GM23338 (cell line): ENCODE measurements around the gene MACROD1. TPM values are rescaled to one million over a fixed set of nuclear protein-coding genes. Genes with fewer than 3 reads are reported as not detected.

Source experiments
- ATAC-seq: fragments of 200-7000 bp; cut with Tn5 transposase; 3 replicates; pipeline ENCODE4 v1.9.1; 2020
- DNase-seq: peaks from one replicate; pipeline ENCODE4 v3.0.0-alpha.2; 2015; ENCODE audit warnings: low spot score
- H2AFZ ChIP-seq: fragments of 200-600 bp; sonication (generic); 2 replicates; pipeline ENCODE4 v1.8.0; 2016; ENCODE audit warnings: antibody characterized with exemption, mild to moderate bottlenecking, moderate library complexity
- H3F3A ChIP-seq: fragments of 200-600 bp; sonication (generic); replicated peaks from 2 replicates; pipeline ENCODE4 v1.8.0; 2017; ENCODE audit warnings: antibody characterized with exemption, mixed run types, low read depth
- H3K27ac ChIP-seq: fragments of 200-600 bp; sonication (generic); 2 replicates; pipeline ENCODE4 v1.6.1; 2016; ENCODE audit warnings: low read depth
- H3K27me3 ChIP-seq: fragments of 200-600 bp; sonication (generic); 2 replicates; pipeline ENCODE4 v1.8.0; 2016; ENCODE audit warnings: mild to moderate bottlenecking, mixed run types, moderate library complexity; ENCODE audit not compliant: insufficient read depth
- H3K36me3 ChIP-seq: fragments of 200-600 bp; sonication (generic); 2 replicates; pipeline ENCODE4 v1.8.0; 2016; ENCODE audit warnings: mild to moderate bottlenecking; ENCODE audit not compliant: insufficient read depth
- H3K4me1 ChIP-seq: fragments of 200-600 bp; sonication (generic); 2 replicates; pipeline ENCODE4 v1.8.0; 2016; ENCODE audit warnings: mild to moderate bottlenecking, moderate library complexity; ENCODE audit not compliant: insufficient read depth
- H3K4me2 ChIP-seq: fragments of 200-600 bp; sonication (generic); 2 replicates; pipeline ENCODE4 v1.7.1; 2017; ENCODE audit warnings: mixed run types
- H3K4me3 ChIP-seq: fragments of 200-600 bp; sonication (generic); 2 replicates; pipeline ENCODE4 v1.6.1; 2016; ENCODE audit warnings: mixed run types
- H3K79me2 ChIP-seq: fragments of 200-600 bp; sonication (generic); replicated peaks from 2 replicates; pipeline ENCODE4 v1.8.0; 2017; ENCODE audit warnings: mild to moderate bottlenecking; ENCODE audit not compliant: insufficient read depth
- H3K9me2 ChIP-seq: fragments of 200-600 bp; sonication (generic); 2 replicates; pipeline ENCODE4 v1.8.0; 2017; ENCODE audit not compliant: insufficient read depth
- H4K20me1 ChIP-seq: fragments of 200-600 bp; sonication (generic); replicated peaks from 2 replicates; pipeline ENCODE4 v1.8.0; 2017; ENCODE audit warnings: mild to moderate bottlenecking; ENCODE audit not compliant: insufficient read depth
- H3K27ac Mint-ChIP-seq: 2 replicates; pipeline ENCODE4 v1.8.0; 2020; ENCODE audit warnings: inconsistent platforms, mild to moderate bottlenecking, moderate library complexity, mixed read lengths
- H3K27me3 Mint-ChIP-seq: 3 replicates; pipeline ENCODE4 v1.8.0; 2022; ENCODE audit warnings: low read depth, mild to moderate bottlenecking, moderate library complexity, mixed read lengths, inconsistent platforms; ENCODE audit not compliant: insufficient read depth, poor library complexity
- H3K36me3 Mint-ChIP-seq: 3 replicates; pipeline ENCODE4 v1.8.0; 2021; ENCODE audit warnings: low read depth, mild to moderate bottlenecking, inconsistent platforms, moderate library complexity, mixed read lengths
- H3K4me1 Mint-ChIP-seq: 3 replicates; pipeline ENCODE4 v1.8.0; 2020; ENCODE audit warnings: mild to moderate bottlenecking, inconsistent platforms, mixed read lengths
- H3K4me3 Mint-ChIP-seq: 3 replicates; pipeline ENCODE4 v1.8.0; 2021; ENCODE audit warnings: moderate library complexity, mild to moderate bottlenecking, inconsistent platforms, mixed read lengths
- H3K9me3 Mint-ChIP-seq: 3 replicates; pipeline ENCODE4 v1.8.0; 2020; ENCODE audit warnings: moderate library complexity, mild to moderate bottlenecking, inconsistent platforms, mixed read lengths
- JUNB ChIP-seq: IDR thresholded peaks from one replicate; pipeline ENCODE4 v1.6.1; 2016; ENCODE audit warnings: antibody characterized with exemption; ENCODE audit not compliant: unreplicated experiment
- NANOG ChIP-seq: IDR thresholded peaks from 2 replicates; pipeline ENCODE4 v1.6.1; 2016; ENCODE audit warnings: antibody characterized with exemption, borderline replicate concordance
- ZNF331 ChIP-seq: fragments of 250-450 bp; sonication (Bioruptor Pico); IDR thresholded peaks from 2 replicates; pipeline ENCODE4 v1.5.0; 2020; ENCODE audit warnings: low read depth, mild to moderate bottlenecking, moderate library complexity
- polyA plus RNA-seq: library from polyadenylated mRNA; unstranded; fragments of >200 nt; fragmentation: Nextera tagmentation; extraction: Ambion mirVana; gene quantifications from 2 replicates; pipeline ENCODE4 v1.2.1, GENCODE V29; 2016
- total RNA-seq: library from RNA; depleted of rRNA; stranded (reverse); fragments of >200 nt; shearing (Covaris generic); gene quantifications from 2 replicates; pipeline ENCODE4 v1.2.3, GENCODE V29; 2014
- TF ChIP-seq, protein P1 (sequence below): IDR thresholded peaks from one replicate; pipeline ENCODE4 v1.6.1; 2018; ENCODE audit warnings: antibody characterized with exemption; ENCODE audit not compliant: unreplicated experiment
- TF ChIP-seq, protein P2 (sequence below), 2 experiments: fragments of 200-600 bp in 1 of 2; sonication (generic) in 1 of 2; conservative IDR thresholded peaks; 2 replicates each; pipeline versions ENCODE4 v1.5.1 to v1.6.1; 2016 to 2017; ENCODE audit warnings: antibody characterized with exemption in 2 of 2, low read depth in 2 of 2, mild to moderate bottlenecking in 2 of 2, moderate library complexity in 1 of 2
- TF ChIP-seq, protein P3 (sequence below): fragments of 250-450 bp; sonication (Bioruptor Pico); IDR thresholded peaks from 2 replicates; pipeline ENCODE4 v1.5.0; 2020; ENCODE audit warnings: mild to moderate bottlenecking, moderate library complexity

The MACROD1 gene
- total and polyA plus RNA-seq, 2 experiments from 2014 or later = 33.0 to 51.6 TPM

DNA sequence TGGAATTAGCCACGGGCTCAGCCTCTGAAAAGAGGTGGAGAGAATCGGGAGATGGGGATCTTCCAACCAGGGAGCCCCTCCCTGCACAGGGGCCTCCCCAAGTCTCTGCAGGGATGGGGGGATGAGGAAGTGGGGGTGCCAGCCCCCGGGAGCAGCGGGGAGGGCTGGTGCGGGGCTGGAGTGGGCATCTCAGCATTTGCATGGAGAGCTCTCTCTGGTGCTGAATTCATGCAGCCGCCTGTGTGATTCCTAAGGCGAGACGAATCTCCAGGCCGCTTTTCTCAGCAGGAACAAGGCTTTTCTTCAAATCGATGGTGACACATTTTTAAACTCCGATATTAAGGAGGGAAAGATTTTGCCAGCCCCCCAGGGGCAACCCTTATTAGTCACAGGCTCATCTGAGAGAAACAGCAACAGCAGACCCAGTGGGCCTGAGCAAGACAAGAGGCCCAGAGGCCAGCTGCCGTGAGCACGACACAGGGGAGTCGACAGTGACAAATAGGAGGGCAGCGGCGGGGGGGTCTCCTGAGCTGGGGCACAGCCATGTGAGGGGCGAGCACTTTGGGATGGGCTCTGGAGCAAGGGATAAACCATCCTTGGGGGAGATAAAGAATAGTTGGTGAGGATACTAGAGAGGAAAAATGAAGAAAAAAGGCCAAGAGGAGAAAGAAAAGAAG is 29.0 kb downstream of the MACROD1 start:
- Mint-ChIP-seq H3K36me3 (peaks cover 3% of the 10 kb centered on the region; the same call in 2 of the 3 replicates), H3K4me3 (no peak overlapping the region), H3K27ac (no peak overlapping the region), H3K4me1 (peaks cover 15% of the 10 kb centered on the region), H3K27me3 (peaks cover 42% of the 10 kb centered on the region), H3K9me3 (no peaks in the 10 kb centered on the region; the same call in 2 of the 3 replicates)
- TF ChIP-seq, protein P1, sequence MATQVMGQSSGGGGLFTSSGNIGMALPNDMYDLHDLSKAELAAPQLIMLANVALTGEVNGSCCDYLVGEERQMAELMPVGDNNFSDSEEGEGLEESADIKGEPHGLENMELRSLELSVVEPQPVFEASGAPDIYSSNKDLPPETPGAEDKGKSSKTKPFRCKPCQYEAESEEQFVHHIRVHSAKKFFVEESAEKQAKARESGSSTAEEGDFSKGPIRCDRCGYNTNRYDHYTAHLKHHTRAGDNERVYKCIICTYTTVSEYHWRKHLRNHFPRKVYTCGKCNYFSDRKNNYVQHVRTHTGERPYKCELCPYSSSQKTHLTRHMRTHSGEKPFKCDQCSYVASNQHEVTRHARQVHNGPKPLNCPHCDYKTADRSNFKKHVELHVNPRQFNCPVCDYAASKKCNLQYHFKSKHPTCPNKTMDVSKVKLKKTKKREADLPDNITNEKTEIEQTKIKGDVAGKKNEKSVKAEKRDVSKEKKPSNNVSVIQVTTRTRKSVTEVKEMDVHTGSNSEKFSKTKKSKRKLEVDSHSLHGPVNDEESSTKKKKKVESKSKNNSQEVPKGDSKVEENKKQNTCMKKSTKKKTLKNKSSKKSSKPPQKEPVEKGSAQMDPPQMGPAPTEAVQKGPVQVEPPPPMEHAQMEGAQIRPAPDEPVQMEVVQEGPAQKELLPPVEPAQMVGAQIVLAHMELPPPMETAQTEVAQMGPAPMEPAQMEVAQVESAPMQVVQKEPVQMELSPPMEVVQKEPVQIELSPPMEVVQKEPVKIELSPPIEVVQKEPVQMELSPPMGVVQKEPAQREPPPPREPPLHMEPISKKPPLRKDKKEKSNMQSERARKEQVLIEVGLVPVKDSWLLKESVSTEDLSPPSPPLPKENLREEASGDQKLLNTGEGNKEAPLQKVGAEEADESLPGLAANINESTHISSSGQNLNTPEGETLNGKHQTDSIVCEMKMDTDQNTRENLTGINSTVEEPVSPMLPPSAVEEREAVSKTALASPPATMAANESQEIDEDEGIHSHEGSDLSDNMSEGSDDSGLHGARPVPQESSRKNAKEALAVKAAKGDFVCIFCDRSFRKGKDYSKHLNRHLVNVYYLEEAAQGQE = peak; percentile 36
- no peak for TF ChIP-seq JUNB
- peaks cover 8% of the 10 kb centered on the region; the same call in 1 of the 2 replicates for H3K4me1 ChIP-seq
- DNase-seq (no peak), ATAC-seq (peak; percentile 19; the same call in 2 of the 3 replicates)
- no peak overlapping the region for H3K4me2 ChIP-seq
- H3K79me2 ChIP-seq = no peaks in the 10 kb centered on the region
- peaks cover 16% of the 10 kb centered on the region; the same call in 1 of the 2 replicates for H3K27me3 ChIP-seq
- H3K9me2 ChIP-seq = no peaks in the 10 kb centered on the region
- no peak overlapping the region for H3K4me3 ChIP-seq
- peaks cover 12% of the 10 kb centered on the region for H4K20me1 ChIP-seq
- H2AFZ ChIP-seq = no peak overlapping the region
- 0 out of 2 replicates have a peak, but pooled peaks cover 6% of the 10 kb centered on the region for H3F3A ChIP-seq
- H3K27ac ChIP-seq = no peak overlapping the region
- no peaks in the 10 kb centered on the region for H3K36me3 ChIP-seq

DNA sequence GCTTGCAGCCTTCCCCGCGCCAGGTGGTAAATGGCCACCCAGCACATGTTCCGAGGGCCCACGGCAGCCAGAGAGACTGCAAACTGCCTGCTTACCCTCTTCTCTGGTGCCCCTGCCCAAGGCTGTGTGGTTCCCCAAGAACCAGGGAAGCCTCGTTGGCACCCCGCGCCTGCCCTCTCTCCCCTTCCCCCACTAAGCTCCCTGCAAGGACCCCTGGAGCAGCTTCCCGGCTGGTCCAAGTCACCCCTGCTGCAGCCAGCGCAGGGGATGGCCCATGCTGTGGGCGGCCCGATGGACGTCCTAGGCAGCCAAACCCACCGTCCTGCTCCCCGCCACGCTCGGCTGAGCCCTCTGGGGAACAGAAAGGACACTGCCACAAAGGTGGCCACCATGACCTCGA is 30.2 kb downstream of the MACROD1 start:
- Mint-ChIP-seq H3K27ac (no peak overlapping the region), H3K9me3 (no peaks in the 10 kb centered on the region; the same call in 2 of the 3 replicates), H3K36me3 (peaks cover 3% of the 10 kb centered on the region; the same call in 2 of the 3 replicates), H3K27me3 (peaks cover 37% of the 10 kb centered on the region), H3K4me3 (no peak overlapping the region), H3K4me1 (peaks cover 25% of the 10 kb centered on the region)
- peaks cover 12% of the 10 kb centered on the region for H4K20me1 ChIP-seq
- H3K4me3 ChIP-seq = no peak overlapping the region
- H3F3A ChIP-seq = 0 out of 2 replicates have a peak, but pooled peaks cover 9% of the 10 kb centered on the region
- H3K9me2 ChIP-seq = no peaks in the 10 kb centered on the region
- no peak overlapping the region for H2AFZ ChIP-seq
- ATAC-seq (no peak), DNase-seq (no peak)
- no peaks in the 10 kb centered on the region for H3K79me2 ChIP-seq
- H3K4me2 ChIP-seq = no peak overlapping the region
- peaks cover 18% of the 10 kb centered on the region; the same call in 1 of the 2 replicates for H3K4me1 ChIP-seq
- H3K27me3 ChIP-seq = peaks cover 16% of the 10 kb centered on the region; the same call in 1 of the 2 replicates
- H3K27ac ChIP-seq = no peak overlapping the region
- H3K36me3 ChIP-seq = no peaks in the 10 kb centered on the region
- TF ChIP-seq ZNF331 (no peak), NANOG (no peak)
- TF ChIP-seq, protein P2, sequence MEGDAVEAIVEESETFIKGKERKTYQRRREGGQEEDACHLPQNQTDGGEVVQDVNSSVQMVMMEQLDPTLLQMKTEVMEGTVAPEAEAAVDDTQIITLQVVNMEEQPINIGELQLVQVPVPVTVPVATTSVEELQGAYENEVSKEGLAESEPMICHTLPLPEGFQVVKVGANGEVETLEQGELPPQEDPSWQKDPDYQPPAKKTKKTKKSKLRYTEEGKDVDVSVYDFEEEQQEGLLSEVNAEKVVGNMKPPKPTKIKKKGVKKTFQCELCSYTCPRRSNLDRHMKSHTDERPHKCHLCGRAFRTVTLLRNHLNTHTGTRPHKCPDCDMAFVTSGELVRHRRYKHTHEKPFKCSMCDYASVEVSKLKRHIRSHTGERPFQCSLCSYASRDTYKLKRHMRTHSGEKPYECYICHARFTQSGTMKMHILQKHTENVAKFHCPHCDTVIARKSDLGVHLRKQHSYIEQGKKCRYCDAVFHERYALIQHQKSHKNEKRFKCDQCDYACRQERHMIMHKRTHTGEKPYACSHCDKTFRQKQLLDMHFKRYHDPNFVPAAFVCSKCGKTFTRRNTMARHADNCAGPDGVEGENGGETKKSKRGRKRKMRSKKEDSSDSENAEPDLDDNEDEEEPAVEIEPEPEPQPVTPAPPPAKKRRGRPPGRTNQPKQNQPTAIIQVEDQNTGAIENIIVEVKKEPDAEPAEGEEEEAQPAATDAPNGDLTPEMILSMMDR (conservative IDR thresholded peaks at IDR 0.05; ENCODE audit: low read depth in 2 of 2) = no peak
- TF ChIP-seq, protein P3, sequence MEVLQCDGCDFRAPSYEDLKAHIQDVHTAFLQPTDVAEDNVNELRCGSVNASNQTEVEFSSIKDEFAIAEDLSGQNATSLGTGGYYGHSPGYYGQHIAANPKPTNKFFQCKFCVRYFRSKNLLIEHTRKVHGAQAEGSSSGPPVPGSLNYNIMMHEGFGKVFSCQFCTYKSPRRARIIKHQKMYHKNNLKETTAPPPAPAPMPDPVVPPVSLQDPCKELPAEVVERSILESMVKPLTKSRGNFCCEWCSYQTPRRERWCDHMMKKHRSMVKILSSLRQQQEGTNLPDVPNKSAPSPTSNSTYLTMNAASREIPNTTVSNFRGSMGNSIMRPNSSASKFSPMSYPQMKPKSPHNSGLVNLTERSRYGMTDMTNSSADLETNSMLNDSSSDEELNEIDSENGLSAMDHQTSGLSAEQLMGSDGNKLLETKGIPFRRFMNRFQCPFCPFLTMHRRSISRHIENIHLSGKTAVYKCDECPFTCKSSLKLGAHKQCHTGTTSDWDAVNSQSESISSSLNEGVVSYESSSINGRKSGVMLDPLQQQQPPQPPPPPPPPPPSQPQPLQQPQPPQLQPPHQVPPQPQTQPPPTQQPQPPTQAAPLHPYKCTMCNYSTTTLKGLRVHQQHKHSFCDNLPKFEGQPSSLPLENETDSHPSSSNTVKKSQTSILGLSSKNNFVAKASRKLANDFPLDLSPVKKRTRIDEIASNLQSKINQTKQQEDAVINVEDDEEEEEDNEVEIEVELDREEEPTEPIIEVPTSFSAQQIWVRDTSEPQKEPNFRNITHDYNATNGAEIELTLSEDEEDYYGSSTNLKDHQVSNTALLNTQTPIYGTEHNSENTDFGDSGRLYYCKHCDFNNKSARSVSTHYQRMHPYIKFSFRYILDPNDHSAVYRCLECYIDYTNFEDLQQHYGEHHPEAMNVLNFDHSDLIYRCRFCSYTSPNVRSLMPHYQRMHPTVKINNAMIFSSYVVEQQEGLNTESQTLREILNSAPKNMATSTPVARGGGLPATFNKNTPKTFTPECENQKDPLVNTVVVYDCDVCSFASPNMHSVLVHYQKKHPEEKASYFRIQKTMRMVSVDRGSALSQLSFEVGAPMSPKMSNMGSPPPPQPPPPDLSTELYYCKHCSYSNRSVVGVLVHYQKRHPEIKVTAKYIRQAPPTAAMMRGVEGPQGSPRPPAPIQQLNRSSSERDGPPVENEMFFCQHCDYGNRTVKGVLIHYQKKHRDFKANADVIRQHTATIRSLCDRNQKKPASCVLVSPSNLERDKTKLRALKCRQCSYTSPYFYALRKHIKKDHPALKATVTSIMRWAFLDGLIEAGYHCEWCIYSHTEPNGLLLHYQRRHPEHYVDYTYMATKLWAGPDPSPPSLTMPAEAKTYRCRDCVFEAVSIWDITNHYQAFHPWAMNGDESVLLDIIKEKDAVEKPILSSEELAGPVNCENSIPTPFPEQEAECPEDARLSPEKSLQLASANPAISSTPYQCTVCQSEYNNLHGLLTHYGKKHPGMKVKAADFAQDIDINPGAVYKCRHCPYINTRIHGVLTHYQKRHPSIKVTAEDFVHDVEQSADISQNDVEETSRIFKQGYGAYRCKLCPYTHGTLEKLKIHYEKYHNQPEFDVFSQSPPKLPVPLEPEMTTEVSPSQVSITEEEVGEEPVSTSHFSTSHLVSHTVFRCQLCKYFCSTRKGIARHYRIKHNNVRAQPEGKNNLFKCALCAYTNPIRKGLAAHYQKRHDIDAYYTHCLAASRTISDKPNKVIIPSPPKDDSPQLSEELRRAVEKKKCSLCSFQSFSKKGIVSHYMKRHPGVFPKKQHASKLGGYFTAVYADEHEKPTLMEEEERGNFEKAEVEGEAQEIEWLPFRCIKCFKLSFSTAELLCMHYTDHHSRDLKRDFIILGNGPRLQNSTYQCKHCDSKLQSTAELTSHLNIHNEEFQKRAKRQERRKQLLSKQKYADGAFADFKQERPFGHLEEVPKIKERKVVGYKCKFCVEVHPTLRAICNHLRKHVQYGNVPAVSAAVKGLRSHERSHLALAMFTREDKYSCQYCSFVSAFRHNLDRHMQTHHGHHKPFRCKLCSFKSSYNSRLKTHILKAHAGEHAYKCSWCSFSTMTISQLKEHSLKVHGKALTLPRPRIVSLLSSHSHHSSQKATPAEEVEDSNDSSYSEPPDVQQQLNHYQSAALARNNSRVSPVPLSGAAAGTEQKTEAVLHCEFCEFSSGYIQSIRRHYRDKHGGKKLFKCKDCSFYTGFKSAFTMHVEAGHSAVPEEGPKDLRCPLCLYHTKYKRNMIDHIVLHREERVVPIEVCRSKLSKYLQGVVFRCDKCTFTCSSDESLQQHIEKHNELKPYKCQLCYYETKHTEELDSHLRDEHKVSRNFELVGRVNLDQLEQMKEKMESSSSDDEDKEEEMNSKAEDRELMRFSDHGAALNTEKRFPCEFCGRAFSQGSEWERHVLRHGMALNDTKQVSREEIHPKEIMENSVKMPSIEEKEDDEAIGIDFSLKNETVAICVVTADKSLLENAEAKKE (CRISPR knock-in tag) = no peak
